ENCODE results near the gene CCDC110.

The CCDC110 gene

GRCh38 chr4:185508181-185508580, 36.6 kb upstream of the CCDC110 start:
- H3K4me3 ChIP-seq (ENCODE audit: low read depth, low read length), result no peak overlapping the region
- no peak overlapping the region for H3K27ac ChIP-seq
- no peak overlapping the region for H3K4me2 ChIP-seq (ENCODE audit: low read length)
- TF ChIP-seq, protein P1, sequence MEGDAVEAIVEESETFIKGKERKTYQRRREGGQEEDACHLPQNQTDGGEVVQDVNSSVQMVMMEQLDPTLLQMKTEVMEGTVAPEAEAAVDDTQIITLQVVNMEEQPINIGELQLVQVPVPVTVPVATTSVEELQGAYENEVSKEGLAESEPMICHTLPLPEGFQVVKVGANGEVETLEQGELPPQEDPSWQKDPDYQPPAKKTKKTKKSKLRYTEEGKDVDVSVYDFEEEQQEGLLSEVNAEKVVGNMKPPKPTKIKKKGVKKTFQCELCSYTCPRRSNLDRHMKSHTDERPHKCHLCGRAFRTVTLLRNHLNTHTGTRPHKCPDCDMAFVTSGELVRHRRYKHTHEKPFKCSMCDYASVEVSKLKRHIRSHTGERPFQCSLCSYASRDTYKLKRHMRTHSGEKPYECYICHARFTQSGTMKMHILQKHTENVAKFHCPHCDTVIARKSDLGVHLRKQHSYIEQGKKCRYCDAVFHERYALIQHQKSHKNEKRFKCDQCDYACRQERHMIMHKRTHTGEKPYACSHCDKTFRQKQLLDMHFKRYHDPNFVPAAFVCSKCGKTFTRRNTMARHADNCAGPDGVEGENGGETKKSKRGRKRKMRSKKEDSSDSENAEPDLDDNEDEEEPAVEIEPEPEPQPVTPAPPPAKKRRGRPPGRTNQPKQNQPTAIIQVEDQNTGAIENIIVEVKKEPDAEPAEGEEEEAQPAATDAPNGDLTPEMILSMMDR (IDR thresholded peaks at IDR 0.05), result no peak
- no peak overlapping the region for H2AFZ ChIP-seq
- no peaks in the 10 kb centered on the region for H3K27me3 ChIP-seq (ENCODE audit: control insufficient read depth, insufficient read depth, low read length)
- no peaks in the 10 kb centered on the region for H3K9me3 ChIP-seq (ENCODE audit: control insufficient read depth, low read length)
- no peaks in the 10 kb centered on the region for H3K36me3 ChIP-seq (ENCODE audit: control insufficient read depth, insufficient read depth, low read length)
- no peaks in the 10 kb centered on the region for H3K79me2 ChIP-seq
- no peak overlapping the region for H3K9ac ChIP-seq
- H3K4me1 ChIP-seq, result no peaks in the 10 kb centered on the region

- Histone ChIP-seq H3K9ac (no peak overlapping the region), H3K4me2 (ENCODE audit: low read length) (no peak overlapping the region), H2AFZ (no peak overlapping the region), H3K79me2 (no peaks in the 10 kb centered on the region), H3K27me3 (ENCODE audit: control insufficient read depth, insufficient read depth, low read length) (no peaks in the 10 kb centered on the region), H3K9me3 (ENCODE audit: control insufficient read depth, low read length) (no peaks in the 10 kb centered on the region), H3K4me1 (no peaks in the 10 kb centered on the region), H3K4me3 (ENCODE audit: low read depth, low read length) (no peak overlapping the region), H3K27ac (no peak overlapping the region), H3K36me3 (ENCODE audit: control insufficient read depth, insufficient read depth, low read length) (no peaks in the 10 kb centered on the region)
- TF ChIP-seq, protein P1 (IDR thresholded peaks at IDR 0.05), result no peak
These were observed 34.9 kb upstream of the CCDC110 start for GRCh38 chr4:185506422-185506821.

- Histone ChIP-seq H3K4me2 (ENCODE audit: low read length) (no peak overlapping the region), H3K36me3 (ENCODE audit: control insufficient read depth, insufficient read depth, low read length) (no peaks in the 10 kb centered on the region), H2AFZ (no peak overlapping the region), H3K4me3 (ENCODE audit: low read depth, low read length) (no peak overlapping the region), H3K9me3 (ENCODE audit: control insufficient read depth, low read length) (no peaks in the 10 kb centered on the region), H3K9ac (no peak overlapping the region), H3K79me2 (no peaks in the 10 kb centered on the region), H3K4me1 (no peaks in the 10 kb centered on the region), H3K27me3 (ENCODE audit: control insufficient read depth, insufficient read depth, low read length) (no peaks in the 10 kb centered on the region), H3K27ac (peak overlapping the region; percentile 29)
- TF ChIP-seq, protein P1 (IDR thresholded peaks at IDR 0.05), result no peak
These were observed 32.8 kb upstream of the CCDC110 start for GRCh38 chr4:185504098-185505047.

- Histone ChIP-seq H2AFZ (no peak overlapping the region), H3K4me2 (ENCODE audit: low read length) (no peak overlapping the region), H3K4me3 (ENCODE audit: low read depth, low read length) (no peak overlapping the region), H3K9ac (no peak overlapping the region), H3K9me3 (ENCODE audit: control insufficient read depth, low read length) (no peaks in the 10 kb centered on the region), H3K79me2 (no peaks in the 10 kb centered on the region), H3K36me3 (ENCODE audit: control insufficient read depth, insufficient read depth, low read length) (no peaks in the 10 kb centered on the region), H3K27ac (no peak overlapping the region), H3K4me1 (no peaks in the 10 kb centered on the region), H3K27me3 (ENCODE audit: control insufficient read depth, insufficient read depth, low read length) (no peaks in the 10 kb centered on the region)
- TF ChIP-seq, protein P1 (IDR thresholded peaks at IDR 0.05), result no peak
These were observed 30.9 kb upstream of the CCDC110 start for GRCh38 chr4:185502386-185502785.
